Natural killer cell treated with Interleukin-12 subunit alpha and Interleukin-12 subunit beta and Interleukin-15 and Interleukin-18, amount 100 ng/mL, for 72 hours (primary cell): ENCODE data around the gene ADAMTSL2. TPM values are rescaled to one million over a fixed set of nuclear protein-coding genes. Genes with fewer than 3 reads are reported as not detected.

ENCODE experiments used
- ATAC-seq, 2 donors: fragments of 150-1000 bp; cut with Tn5 transposase in 1 of 2; sonication (Bioruptor Pico), chemical (Tn5 transposase) in 1 of 2; 2 replicates each; pipeline ENCODE4 v1.10.0; 2021
- DNase-seq: peaks from one replicate; pipeline ENCODE4 v3.0.0; 2022; ENCODE audit warnings: low spot score
- H3K27ac Mint-ChIP-seq, 2 donors: 1 replicate in 1 of 2; 2 replicates in 1 of 2; pipeline ENCODE4 v1.8.0; 2022; ENCODE audit warnings: mixed read lengths in 2 of 2, mild to moderate bottlenecking in 1 of 2, moderate library complexity in 1 of 2
- H3K27me3 Mint-ChIP-seq, 2 donors: 1 replicate in 1 of 2; 2 replicates in 1 of 2; pipeline ENCODE4 v1.8.0; 2022; ENCODE audit warnings: mixed read lengths in 2 of 2
- H3K36me3 Mint-ChIP-seq: one replicate; pipeline ENCODE4 v1.8.0; 2022; ENCODE audit warnings: mixed read lengths
- H3K4me1 Mint-ChIP-seq, 2 donors: 1 replicate in 1 of 2; 2 replicates in 1 of 2; pipeline ENCODE4 v1.8.0; 2022; ENCODE audit warnings: low read depth in 2 of 2, mixed read lengths in 2 of 2, mild to moderate bottlenecking in 1 of 2
- H3K4me3 Mint-ChIP-seq: one replicate; pipeline ENCODE4 v1.8.0; 2022; ENCODE audit warnings: mixed read lengths
- H3K9me3 Mint-ChIP-seq: 2 replicates; pipeline ENCODE4 v1.8.0; 2022; ENCODE audit warnings: mixed read lengths
- total RNA-seq, 2 donors: library from RNA; stranded (reverse); gene quantifications; one replicate each; pipeline ENCODE4 v1.2.3, GENCODE V29; 2022

The ADAMTSL2 gene
- total RNA-seq: not detected

GRCh38 chr9:133534346-133535291 is at the start of gene ADAMTSL2:
Gene ADAMTSL2, plus strand, starts transcription at chr9:133534704. Its CDS starts 2,009 bp downstream, at chr9:133536713.
- H3K27me3 Mint-ChIP-seq: peaks cover 7 to 13% of the 10 kb centered on the region in 2 donors
- H3K4me1 Mint-ChIP-seq: peaks cover 0 to 2% of the 10 kb centered on the region in 2 donors
- ATAC-seq (no peak), DNase-seq (no peak)
- no peaks in the 10 kb centered on the region for H3K36me3 Mint-ChIP-seq
- no peaks in the 10 kb centered on the region for H3K9me3 Mint-ChIP-seq
- H3K4me3 Mint-ChIP-seq: no peak within 1 kb of the TSS
- H3K27ac Mint-ChIP-seq: no peak within 1 kb of the TSS

- Mint-ChIP-seq H3K4me1 (peaks cover 0 to 4% of the 10 kb centered on the region in 2 donors), H3K36me3 (no peaks in the 10 kb centered on the region), H3K27me3 (peaks cover 0 to 3% of the 10 kb centered on the region in 2 donors), H3K27ac (peak overlapping the region in 1 of 2 donors; percentile 43), H3K4me3 (peak overlapping the region; percentile 39), H3K9me3 (no peaks in the 10 kb centered on the region)
- ATAC-seq (peak; percentile 53 to 58), DNase-seq (no peak)
These were observed 48.8 kb upstream of the ADAMTSL2 start for GRCh38 chr9:133485531-133486260.

- Mint-ChIP-seq H3K27me3 (peaks cover 0 to 3% of the 10 kb centered on the region in 2 donors), H3K4me1 (peaks cover 0 to 4% of the 10 kb centered on the region in 2 donors), H3K9me3 (no peaks in the 10 kb centered on the region), H3K27ac (no peak overlapping the region), H3K36me3 (no peaks in the 10 kb centered on the region), H3K4me3 (no peak overlapping the region)
- DNase-seq: no peak
- ATAC-seq: no peak
These were observed 47.2 kb upstream of the ADAMTSL2 start for GRCh38 chr9:133487331-133487725.

GRCh38 chr9:133488686-133489252 is 45.7 kb upstream of the ADAMTSL2 start:
- H3K36me3 Mint-ChIP-seq: no peaks in the 10 kb centered on the region
- no peak for ATAC-seq
- H3K27ac Mint-ChIP-seq: no peak overlapping the region
- H3K27me3 Mint-ChIP-seq: no peaks in the 10 kb centered on the region
- peaks cover 0 to 4% of the 10 kb centered on the region in 2 donors for H3K4me1 Mint-ChIP-seq
- peak; percentile 58 for DNase-seq
- H3K4me3 Mint-ChIP-seq: no peak overlapping the region
- no peaks in the 10 kb centered on the region for H3K9me3 Mint-ChIP-seq

- peaks cover 0 to 4% of the 10 kb centered on the region in 2 donors for H3K4me1 Mint-ChIP-seq
- H3K36me3 Mint-ChIP-seq: no peaks in the 10 kb centered on the region
- ATAC-seq: no peak
- no peaks in the 10 kb centered on the region for H3K9me3 Mint-ChIP-seq
- DNase-seq: peak; percentile 53
- H3K27me3 Mint-ChIP-seq: no peaks in the 10 kb centered on the region
- H3K4me3 Mint-ChIP-seq: no peak overlapping the region
- no peak overlapping the region for H3K27ac Mint-ChIP-seq
These were observed 45.0 kb upstream of the ADAMTSL2 start for GRCh38 chr9:133489253-133490190.

GRCh38 chr9:133490201-133490681 is 44.3 kb upstream of the ADAMTSL2 start:
- peaks cover 0 to 4% of the 10 kb centered on the region in 2 donors for H3K4me1 Mint-ChIP-seq
- DNase-seq (no peak), ATAC-seq (no peak)
- H3K4me3 Mint-ChIP-seq: no peak overlapping the region
- H3K9me3 Mint-ChIP-seq: no peaks in the 10 kb centered on the region
- H3K36me3 Mint-ChIP-seq: no peaks in the 10 kb centered on the region
- H3K27me3 Mint-ChIP-seq: no peaks in the 10 kb centered on the region
- H3K27ac Mint-ChIP-seq: no peak overlapping the region

- H3K27ac Mint-ChIP-seq: no peak overlapping the region
- no peak overlapping the region for H3K4me3 Mint-ChIP-seq
- H3K36me3 Mint-ChIP-seq: no peaks in the 10 kb centered on the region
- H3K27me3 Mint-ChIP-seq: no peaks in the 10 kb centered on the region
- H3K9me3 Mint-ChIP-seq: no peaks in the 10 kb centered on the region
- ATAC-seq (no peak), DNase-seq (peak; percentile 37)
- H3K4me1 Mint-ChIP-seq: peaks cover 0 to 3% of the 10 kb centered on the region in 2 donors
These were observed 43.4 kb upstream of the ADAMTSL2 start for GRCh38 chr9:133490865-133491655.

- H3K4me1 Mint-ChIP-seq: no peaks in the 10 kb centered on the region
- no peaks in the 10 kb centered on the region for H3K27me3 Mint-ChIP-seq
- H3K9me3 Mint-ChIP-seq: no peaks in the 10 kb centered on the region
- DNase-seq (no peak), ATAC-seq (no peak)
- H3K36me3 Mint-ChIP-seq: no peaks in the 10 kb centered on the region
- no peak overlapping the region for H3K4me3 Mint-ChIP-seq
- no peak overlapping the region for H3K27ac Mint-ChIP-seq
These were observed 42.9 kb upstream of the ADAMTSL2 start for GRCh38 chr9:133491656-133491925.

GRCh38 chr9:133492061-133493021 is 42.2 kb upstream of the ADAMTSL2 start:
- no peak overlapping the region for H3K4me3 Mint-ChIP-seq
- ATAC-seq: no peak
- no peaks in the 10 kb centered on the region for H3K4me1 Mint-ChIP-seq
- H3K27ac Mint-ChIP-seq: no peak overlapping the region
- no peaks in the 10 kb centered on the region for H3K9me3 Mint-ChIP-seq
- no peak for DNase-seq
- H3K27me3 Mint-ChIP-seq: no peaks in the 10 kb centered on the region
- no peaks in the 10 kb centered on the region for H3K36me3 Mint-ChIP-seq

GRCh38 chr9:133493428-133493827 is 41.1 kb upstream of the ADAMTSL2 start:
- no peak overlapping the region for H3K4me3 Mint-ChIP-seq
- no peaks in the 10 kb centered on the region for H3K9me3 Mint-ChIP-seq
- no peak overlapping the region for H3K27ac Mint-ChIP-seq
- no peak for DNase-seq
- no peak for ATAC-seq
- H3K27me3 Mint-ChIP-seq: peaks cover under 1 to 2% of the 10 kb centered on the region in 2 donors
- H3K4me1 Mint-ChIP-seq: no peaks in the 10 kb centered on the region
- H3K36me3 Mint-ChIP-seq: no peaks in the 10 kb centered on the region

- DNase-seq: no peak
These were observed 40.5 kb upstream of the ADAMTSL2 start for GRCh38 chr9:133493845-133494540.

More at GRCh38 chr9:133493845-133494540, 40.5 kb upstream of the ADAMTSL2 start:
- H3K27ac Mint-ChIP-seq: no peak overlapping the region
- H3K36me3 Mint-ChIP-seq: no peaks in the 10 kb centered on the region
- H3K4me1 Mint-ChIP-seq: no peaks in the 10 kb centered on the region
- H3K9me3 Mint-ChIP-seq: no peaks in the 10 kb centered on the region
- ATAC-seq: no peak
- H3K27me3 Mint-ChIP-seq: peaks cover 3 to 6% of the 10 kb centered on the region in 2 donors
- no peak overlapping the region for H3K4me3 Mint-ChIP-seq
